Upper lobe of left lung (tissue), 4 donors: Measurements from ENCODE around the gene FBXL13.

Experiments used
- EP300 ChIP-seq, 4 donors: sonication (generic); formaldehyde crosslinking; IDR thresholded peaks; one replicate each; pipeline ENCODE4 v1.5.1; 2017; ENCODE audit warnings: antibody characterized with exemption in 4 of 4, control low read depth in 2 of 4
- POLR2A ChIP-seq, 4 donors: fragments of 450-650 bp; IDR thresholded peaks; one replicate each; pipeline ENCODE4 v1.5.1; 2016 to 2017; ENCODE audit warnings: antibody characterized with exemption in 4 of 4, mild to moderate bottlenecking in 2 of 4
- POLR2AphosphoS5 ChIP-seq, 2 donors: sonication (generic); formaldehyde crosslinking; IDR thresholded peaks; one replicate each; pipeline ENCODE4 v1.5.1; 2017; ENCODE audit warnings: antibody characterized with exemption in 2 of 2
- TF ChIP-seq, protein P1 (sequence below), 6 experiments: fragments of 450-650 bp in 4 of 6; fragments of 200-600 bp in 2 of 6; sonication (generic) in 2 of 6; IDR thresholded peaks; one replicate each; pipeline ENCODE4 v1.5.1; 2016 to 2019; ENCODE audit warnings: antibody characterized with exemption in 6 of 6

DNA sequence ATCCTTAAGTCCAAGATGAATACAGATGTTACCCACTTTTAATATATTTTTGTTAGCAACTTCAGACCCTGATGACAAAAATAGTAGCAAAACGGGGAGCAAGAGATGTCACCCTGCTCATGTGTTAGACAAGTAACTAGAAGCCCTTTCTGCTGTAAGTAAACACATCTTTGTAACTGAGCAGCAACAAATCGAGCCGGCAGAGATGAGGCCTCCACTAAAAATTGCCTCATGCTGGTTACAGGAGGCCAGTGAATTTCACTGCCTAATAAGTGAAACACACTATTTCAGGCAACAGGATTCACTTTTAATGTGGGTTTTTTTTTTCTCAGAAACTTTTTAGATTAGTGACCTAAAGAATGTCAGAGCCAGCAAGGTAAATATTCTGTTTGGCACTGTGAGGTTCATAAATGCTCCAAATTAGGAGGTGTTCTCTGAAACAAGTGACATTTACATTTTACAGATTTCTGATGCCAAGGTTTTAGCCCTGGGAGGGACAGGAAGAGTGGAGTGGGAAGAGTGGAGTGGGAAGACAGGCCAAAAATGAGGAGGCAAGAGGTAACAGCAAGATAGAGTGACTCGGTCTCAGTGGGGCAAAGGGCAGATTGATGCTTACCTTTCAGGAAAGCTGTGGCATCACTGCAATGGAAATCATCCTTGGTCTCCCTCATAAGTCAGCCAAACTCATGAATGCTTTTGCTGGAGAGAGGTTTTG is 215.4 kb downstream of the FBXL13 start:
- no peak for TF ChIP-seq EP300 (IDR thresholded peaks at IDR 0.05)
- no peak for TF ChIP-seq POLR2AphosphoS5 (IDR thresholded peaks at IDR 0.05)
- TF ChIP-seq, protein P1, sequence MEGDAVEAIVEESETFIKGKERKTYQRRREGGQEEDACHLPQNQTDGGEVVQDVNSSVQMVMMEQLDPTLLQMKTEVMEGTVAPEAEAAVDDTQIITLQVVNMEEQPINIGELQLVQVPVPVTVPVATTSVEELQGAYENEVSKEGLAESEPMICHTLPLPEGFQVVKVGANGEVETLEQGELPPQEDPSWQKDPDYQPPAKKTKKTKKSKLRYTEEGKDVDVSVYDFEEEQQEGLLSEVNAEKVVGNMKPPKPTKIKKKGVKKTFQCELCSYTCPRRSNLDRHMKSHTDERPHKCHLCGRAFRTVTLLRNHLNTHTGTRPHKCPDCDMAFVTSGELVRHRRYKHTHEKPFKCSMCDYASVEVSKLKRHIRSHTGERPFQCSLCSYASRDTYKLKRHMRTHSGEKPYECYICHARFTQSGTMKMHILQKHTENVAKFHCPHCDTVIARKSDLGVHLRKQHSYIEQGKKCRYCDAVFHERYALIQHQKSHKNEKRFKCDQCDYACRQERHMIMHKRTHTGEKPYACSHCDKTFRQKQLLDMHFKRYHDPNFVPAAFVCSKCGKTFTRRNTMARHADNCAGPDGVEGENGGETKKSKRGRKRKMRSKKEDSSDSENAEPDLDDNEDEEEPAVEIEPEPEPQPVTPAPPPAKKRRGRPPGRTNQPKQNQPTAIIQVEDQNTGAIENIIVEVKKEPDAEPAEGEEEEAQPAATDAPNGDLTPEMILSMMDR (IDR thresholded peaks at IDR 0.05): no peak
- TF ChIP-seq POLR2A (IDR thresholded peaks at IDR 0.05): no peak
